NCI-H460 (cell line): ENCODE data around the gene STARD13. TPM values are rescaled to one million over a fixed set of nuclear protein-coding genes. Genes with fewer than 3 reads are reported as not detected.

Source experiments
- DNase-seq: peaks from one replicate; pipeline ENCODE4 v3.0.0-alpha.2; 2016; ENCODE audit warnings: low read depth; ENCODE audit errors: extremely low read depth
- total RNA-seq: library from RNA; depleted of rRNA; stranded (reverse); fragments of >200 nt; shearing (Covaris generic); gene quantifications from 2 replicates; pipeline ENCODE4 v1.2.3, GENCODE V29; 2014

STARD13 gene
- total RNA-seq, 1 experiment from 2014 or later: 3.8 TPM

DNA sequence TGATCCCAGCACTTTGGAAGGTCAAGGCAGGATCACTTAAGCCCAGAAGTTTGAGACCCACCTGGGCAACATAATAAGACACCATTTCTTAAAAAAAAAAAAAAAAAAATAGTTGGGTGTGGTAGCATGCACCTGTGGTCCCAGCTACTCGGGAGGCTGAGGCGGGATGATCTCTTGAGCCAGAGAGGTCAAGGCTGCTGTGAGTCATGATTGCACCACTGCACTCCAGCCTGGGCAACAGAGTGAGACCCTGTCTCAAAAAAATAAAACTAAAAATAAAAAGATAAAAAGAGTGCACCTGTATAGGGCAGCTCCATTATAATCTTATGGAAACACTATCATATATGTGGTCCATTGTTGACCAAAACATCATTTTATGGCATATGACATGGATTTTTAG, 25.5 kb upstream of the STARD13 start:
- DNase-seq: no peak

DNA sequence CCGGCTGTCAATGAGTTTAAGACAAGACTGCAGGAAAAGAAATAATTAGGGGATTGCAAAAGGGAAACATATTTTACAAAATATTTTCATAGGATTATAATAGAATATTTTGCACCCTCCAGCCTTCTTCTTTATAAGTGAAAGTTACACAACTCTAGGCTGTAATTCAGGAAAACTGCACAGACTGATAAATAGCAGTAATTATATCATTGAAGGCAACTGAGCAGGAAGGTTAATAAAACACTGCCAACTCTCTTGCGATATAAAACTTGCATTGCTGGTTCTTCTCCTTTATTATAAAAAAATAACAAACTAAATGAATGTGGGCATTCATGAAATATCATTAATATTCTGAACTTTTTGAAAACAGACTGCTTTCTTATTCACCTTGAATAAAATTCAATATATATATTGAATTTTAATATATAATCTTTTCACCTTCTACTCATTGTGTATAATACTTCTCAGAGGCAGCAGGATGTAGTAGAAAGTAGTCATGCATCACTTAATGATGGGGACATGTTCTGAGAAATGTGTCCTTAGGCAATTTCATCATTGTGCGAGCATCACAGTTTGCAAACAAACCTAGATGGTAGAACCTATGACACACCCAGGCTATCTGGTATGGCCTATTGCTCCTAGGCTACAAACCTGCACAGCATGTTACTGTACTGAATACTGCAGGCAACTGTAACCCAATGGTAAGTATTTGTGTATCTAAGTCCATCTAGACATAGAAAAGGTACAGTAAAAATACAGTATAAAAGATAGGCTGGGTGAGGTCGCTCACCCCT, 24.9 kb upstream of the STARD13 start:
- DNase-seq: no peak

DNA sequence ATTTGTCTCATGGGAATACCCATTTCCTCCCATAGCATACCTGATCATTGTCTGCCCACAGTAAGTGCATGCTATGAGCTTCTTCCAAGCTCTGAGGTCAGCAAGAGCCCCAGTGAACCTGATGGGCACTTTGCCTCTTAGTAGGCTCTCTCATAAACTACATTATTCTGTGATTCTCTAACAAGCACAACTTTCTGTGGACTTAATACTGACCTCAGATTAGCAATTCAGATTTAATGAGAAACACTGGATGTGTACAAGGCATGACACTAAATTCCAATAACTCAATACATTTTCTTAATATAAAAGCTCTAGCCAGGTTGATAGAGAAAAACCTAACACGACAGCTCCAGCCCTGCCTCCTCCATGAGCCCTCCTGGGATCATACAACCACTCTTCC, 23.3 kb upstream of the STARD13 start:
- no peak for DNase-seq

DNA sequence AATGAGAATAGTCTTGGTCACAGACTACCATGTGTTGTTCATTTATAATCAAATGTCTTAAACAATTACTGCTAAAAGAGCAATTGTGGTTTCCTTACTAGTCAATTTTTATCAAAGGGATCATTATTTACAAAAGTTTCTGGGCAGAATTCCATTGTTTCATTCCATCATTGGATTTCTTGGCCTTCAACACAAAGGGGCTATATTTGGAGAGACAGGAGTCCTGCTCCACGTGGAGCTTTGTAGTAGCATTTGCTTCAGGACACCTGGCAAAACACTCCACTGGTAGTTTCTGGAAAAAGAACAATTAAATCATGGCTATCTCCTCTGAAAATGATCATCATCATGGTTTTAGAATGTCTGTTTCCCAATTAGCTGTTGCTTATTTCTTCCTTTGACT, 22.3 kb upstream of the STARD13 start:
- DNase-seq: no peak

DNA sequence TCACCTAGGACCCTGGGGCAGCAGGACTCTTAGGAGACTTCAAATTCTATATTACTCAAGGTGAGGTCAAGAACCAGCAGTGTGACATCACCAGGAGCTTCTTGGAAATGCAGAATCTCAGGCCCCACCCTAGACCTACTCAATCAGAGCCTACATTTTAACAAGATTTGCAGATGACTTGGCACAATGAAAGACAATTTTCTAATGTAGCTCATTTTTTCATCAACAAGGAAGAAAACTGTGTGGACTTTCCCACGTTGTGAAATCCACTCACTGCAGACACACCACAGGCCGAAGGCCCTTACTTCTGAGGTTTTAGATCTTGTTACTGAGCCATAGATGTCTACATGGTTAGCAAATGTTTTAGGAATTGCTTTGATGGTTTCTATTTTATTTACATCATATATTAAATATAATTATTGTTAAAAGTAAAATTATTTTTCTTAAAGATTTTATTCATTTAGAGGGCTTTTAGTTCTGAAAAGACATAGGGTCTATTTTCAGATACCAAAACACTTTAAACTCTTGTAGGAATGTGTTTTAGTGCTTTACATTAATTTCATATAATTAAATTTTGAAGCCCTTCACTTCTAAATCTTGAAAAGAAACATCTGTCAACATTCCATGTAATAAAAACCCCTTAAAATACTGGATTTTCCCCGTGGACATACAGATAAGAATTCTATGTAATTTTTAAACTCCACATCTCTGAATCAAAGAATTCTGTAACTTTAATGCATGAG, 18.5 kb upstream of the STARD13 start:
- no peak for DNase-seq

DNA sequence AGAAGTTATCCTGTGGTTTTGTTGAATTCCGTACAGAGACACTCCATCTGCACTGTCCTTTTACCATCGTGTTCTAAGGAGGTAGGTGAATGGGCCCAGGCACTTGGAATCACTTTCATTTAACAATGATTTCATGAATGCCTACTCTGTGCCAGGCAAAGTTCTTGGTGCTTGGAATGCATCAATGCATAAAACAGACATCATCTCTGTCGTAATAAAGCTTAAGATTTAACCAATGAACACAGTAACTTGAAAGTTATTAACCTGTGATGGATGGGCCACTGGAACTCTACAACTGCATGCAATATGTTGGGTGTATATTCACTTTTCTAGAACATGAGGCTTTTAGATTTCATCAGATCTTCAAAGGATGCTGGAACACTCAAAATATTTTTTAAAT, 14.1 kb upstream of the STARD13 start:
- DNase-seq: no peak

DNA sequence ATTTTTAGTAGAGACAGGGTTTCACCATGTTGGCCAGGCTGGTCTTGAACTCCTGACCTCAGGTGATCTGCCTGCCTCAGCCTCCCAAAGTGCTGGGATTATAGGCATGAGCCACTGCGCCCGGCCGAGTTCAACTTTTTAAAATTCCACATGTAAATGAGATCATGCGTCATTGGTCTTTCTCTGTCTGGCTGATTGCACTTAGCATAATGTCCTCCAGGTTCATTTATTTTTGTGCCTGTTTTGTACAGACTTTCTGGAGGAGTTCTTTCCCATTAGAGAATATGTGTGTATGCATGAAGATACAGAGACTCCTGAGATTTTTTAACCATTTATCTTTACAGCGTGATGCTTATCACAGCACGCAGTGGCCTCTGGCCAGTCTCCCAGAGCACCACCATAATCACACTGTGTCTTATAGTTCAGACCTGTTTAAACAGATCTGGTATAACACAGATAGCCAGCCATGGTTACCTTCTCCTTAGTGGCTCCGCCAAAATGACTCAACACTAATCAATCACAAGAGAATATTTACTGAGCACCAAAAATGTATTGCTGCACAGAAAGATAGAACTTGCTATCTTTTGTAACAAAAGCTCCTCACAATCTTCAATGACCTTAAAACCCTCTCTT, 11.4 kb upstream of the STARD13 start:
- DNase-seq: no peak

DNA sequence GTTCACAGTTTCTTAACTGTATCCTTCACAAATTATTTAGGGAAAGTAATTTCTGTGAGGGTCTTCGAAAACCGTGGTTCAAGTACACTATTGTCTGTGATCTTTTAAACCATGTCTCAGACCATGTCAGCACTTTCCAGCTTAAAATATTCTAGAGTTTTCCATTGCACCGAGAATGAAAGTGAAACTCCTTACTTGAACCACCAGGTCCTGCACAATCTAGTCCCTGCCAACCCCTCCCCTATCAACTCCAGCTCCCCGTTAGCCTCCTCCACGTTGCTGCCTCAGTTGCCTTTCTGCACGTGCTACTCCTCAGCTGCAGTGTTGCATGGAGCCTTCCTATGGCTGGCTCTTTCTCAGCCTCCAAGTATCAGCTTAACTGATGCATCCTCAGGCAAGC, 7.2 kb upstream of the STARD13 start:
- DNase-seq: no peak

DNA sequence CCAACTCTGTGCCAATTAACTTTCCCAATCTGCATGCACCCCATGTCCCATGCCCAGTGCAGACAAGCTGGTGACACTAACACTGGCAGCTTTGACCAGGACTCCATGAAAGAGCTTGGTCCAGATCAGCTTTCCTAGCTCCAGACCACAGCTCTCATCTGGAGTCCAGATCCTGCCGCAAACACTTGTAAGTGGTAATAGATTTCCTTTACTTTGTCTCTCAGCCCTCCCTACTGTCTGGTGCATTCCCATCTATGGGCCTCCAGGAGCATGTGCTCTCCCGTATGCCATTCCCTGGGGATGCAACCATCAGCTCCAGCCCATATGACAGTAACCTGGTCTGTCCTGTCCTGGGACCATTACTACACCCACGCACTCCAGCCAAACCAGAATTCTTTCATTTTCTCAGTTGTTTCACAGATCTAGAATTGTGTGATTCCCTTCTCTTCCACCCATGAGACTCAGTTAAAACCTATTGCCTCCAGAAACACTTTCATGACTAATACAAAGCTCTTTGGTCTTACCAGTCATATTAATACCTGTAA, 4.9 kb upstream of the STARD13 start:
- no peak for DNase-seq

DNA sequence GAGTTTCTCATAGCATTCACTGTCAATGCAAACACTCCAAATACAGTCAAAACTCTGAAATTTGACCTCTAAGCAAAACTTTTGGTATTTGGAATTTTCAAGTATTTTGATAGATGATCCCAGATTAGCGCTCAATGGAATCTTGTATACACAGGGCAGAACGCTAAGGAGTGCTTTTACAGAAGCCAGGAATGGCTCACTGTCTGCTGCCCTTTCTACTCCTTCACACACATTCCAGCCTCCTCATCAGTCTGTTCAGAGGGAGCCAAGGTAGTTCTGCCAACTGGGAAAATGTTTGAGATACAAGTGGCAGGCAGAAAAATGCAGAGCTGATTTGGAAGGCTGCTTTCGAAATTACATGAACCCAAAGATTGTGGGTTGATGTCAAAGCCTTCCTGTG, 4.4 kb upstream of the STARD13 start:
- DNase-seq: no peak

DNA sequence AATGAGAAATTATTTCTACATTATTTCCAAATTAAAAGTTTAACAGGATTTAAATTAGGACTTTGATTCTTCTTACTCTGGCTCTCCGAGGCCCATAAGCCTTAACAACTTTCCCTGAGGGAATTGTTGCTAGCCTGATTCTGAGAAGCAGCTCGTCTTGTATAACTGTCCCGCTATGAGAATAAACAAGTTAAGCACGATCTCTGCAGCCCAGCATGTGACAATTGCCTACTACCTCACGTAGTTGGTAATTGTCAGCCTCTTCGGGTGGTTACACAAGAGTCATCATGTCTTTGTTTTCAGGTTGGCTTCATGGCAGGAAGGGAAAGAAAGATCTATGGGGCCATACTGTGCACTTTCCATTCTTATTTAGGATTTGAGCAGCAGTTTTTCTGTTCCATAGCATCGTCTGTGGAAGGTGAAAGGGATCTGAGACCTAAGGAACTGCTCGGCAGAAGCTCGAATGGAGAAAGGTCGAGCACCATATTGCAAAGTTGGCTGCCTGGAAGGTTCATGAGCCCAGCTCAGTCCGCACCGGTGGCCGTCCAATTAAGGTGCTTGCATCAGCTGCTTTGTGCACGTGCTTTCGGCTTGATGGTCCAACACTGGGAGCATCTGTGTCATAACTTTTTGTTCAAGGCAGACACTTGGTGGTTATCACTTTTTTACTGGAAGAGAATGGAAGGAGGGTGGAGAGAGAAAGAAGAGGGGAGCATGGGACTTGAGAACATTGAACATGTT, 1.8 kb upstream of the STARD13 start:
- no peak for DNase-seq

DNA sequence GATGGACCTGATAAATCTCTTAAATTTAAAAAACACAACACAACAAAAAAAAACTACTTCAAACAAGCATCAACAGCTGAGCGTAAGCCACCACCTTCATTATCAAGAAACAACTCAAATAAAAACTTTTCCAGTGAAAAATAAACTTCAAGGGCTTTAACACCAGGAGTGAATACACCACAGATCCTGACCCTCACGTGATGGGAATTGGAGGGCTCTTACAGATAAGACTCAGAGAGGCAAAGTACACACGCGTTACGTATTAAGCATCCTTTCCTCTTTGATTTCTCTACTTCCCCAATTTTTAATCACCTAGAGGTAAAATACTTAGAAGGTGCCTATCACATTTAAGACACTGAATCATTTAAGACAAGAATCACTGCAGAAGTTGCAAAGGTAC, 573 bp upstream of the STARD13 start:
- DNase-seq: no peak

DNA sequence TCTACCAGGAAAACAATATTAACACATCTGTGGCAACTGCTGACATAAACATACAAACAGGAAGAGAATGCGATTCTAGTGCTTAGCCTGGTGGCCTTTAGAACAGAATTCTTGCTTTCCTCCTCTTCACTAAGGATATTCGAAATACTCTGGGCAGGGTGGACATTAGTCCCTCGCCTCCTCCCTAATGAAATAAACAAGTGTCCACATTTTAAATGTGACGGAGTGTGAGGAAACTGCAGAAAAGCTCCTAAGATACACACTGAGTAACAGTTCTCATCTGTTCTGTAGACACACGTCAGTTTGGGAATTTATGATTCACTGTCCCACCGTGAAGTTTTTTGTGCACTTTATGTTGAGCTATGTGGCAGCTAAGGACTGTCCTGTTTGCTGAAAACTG, 639 bp downstream of the STARD13 start:
- DNase-seq: peak; percentile 13

DNA sequence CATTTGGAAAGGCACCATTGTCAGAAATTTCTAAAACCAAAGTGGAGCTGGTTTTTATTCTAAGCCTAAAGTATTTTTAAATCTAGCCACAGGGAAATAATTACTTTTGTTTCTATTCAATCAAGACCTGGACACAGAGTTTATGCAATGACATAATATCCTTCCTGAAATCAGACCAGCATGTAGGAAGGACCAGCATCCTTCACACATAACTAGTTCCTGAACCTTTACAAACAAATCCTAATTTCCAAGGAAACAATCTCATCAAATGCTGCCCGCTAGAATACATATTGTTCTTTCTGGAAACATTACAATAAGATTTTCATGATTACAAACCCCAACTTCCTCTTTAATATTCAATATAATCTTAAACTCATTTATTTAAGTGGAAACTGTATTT, 1.5 kb downstream of the STARD13 start:
- DNase-seq: no peak

DNA sequence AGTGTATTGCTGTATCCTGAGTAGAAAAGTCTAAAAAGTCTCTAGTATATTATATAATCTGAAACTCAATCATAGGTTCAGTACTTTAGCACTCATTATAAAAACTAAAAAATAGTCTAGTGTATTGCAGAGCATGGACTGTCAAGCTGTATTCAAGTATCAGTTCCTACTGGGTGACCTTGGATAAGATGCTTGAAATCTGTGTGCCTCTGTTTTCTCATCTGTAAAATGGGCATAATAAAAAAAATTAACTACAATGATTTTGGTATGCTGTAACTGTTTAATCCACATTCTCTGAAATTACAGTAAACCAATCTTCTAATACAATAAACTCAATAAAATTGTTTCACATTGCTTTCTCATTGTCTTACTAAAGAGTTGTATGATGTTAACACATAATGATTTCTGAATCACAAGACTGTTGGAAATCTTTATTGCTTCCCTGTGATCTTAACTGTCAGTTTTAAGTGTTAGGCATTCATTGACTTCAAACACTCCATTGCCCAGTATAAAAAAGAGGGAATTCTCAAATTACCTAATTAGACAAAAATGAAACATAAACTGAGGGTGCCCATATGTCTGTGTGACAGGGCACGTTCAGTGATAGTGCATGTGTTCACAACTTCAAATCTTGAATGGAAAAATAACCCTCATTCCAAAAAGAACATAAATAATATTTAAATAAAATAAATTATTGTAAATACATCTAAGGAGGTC, 2.2 kb downstream of the STARD13 start:
- DNase-seq: no peak

DNA sequence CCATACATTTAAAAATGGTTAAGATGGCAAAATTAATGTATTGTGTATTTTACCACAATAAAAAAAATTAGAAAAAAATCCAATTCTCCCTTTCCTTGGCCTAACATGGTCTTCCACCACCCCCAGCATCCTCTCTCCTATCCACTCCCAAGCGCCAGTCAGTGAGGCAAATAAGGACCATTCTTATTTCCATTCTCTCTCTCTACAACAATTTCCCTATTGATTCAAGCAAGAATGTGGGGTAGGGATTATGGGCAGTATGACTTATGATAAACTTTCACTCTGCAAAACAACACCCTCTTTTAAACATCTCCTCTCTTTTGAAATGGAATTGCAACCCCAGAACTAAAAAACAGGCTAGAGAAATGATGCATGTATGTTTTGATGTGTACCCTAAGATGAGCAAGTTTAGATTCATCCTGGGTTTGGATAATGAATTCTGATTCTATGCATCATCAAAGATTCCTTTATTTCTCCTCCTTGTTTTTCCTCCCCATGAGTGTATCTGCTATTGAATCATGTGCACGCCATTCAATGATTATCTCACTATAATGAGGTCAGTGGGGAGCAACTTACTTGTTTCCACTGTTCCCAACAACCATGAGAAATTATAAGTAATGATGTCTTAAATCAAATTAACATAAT, 3.5 kb downstream of the STARD13 start:
- peak; percentile 39 for DNase-seq

DNA sequence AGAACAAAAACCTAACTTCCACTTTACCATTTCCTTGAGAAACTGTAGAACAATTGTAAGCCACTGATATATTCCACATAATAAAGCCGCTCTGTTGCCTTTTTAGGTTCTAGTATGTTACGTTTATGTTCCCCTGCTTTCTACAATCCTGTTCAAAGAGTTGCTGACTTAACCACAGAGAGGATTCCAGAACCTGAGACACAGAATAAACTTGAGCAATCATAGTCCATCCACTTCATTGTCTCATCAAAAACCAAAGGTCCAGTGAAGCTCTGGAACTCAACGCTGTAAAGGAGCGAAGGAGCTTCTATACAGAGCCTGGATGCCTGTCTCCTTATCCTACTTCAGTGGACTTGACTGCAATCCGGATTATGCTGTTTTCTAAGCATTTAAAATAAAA, 4.6 kb downstream of the STARD13 start:
- DNase-seq: no peak

DNA sequence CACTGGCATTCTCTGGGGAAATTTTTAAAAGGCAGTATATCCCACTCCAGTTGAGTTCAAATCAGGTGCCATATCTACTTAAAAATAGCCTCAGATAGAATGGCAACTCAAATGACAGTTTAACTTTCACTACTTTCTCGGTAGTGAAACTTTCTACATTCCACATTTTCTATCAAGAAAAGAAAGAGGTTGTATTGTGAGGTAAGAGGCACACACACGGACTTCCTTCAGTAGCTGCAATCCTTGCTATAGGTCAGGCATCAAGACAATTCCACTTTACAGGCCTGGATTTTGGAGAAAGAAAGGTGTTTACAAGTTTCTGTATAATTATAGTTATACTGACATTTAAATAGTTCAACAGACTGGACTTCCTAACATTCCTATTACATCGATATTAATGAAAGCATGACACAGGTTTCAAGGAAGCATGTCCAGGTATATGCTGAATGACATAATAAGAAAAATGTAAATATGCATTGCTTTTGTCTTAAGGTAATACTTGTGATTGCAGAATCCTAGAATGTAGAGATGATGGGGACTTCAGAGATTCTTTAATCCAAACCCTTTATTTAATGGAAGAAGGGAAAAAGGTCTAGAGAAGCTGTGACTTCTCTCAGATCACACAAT, 5.2 kb downstream of the STARD13 start:
- DNase-seq: no peak
